ENCODE measurements around the gene SPSB2.
"Not testable (repeated sequence)": the region's sequence is repeated elsewhere in the genome, so short reads cannot be mapped to it uniquely, and the experiment has no call there.

The SPSB2 gene, protein sequence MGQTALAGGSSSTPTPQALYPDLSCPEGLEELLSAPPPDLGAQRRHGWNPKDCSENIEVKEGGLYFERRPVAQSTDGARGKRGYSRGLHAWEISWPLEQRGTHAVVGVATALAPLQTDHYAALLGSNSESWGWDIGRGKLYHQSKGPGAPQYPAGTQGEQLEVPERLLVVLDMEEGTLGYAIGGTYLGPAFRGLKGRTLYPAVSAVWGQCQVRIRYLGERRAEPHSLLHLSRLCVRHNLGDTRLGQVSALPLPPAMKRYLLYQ

GRCh38 chr12:6873094-6874014, at the start of gene SPSB2:
Gene SPSB2 (minus strand): TSS chr12:6873303. CDS start chr12:6872901, 402 bp downstream.
- DNase-seq = peak; percentile 90 to 99

DNA sequence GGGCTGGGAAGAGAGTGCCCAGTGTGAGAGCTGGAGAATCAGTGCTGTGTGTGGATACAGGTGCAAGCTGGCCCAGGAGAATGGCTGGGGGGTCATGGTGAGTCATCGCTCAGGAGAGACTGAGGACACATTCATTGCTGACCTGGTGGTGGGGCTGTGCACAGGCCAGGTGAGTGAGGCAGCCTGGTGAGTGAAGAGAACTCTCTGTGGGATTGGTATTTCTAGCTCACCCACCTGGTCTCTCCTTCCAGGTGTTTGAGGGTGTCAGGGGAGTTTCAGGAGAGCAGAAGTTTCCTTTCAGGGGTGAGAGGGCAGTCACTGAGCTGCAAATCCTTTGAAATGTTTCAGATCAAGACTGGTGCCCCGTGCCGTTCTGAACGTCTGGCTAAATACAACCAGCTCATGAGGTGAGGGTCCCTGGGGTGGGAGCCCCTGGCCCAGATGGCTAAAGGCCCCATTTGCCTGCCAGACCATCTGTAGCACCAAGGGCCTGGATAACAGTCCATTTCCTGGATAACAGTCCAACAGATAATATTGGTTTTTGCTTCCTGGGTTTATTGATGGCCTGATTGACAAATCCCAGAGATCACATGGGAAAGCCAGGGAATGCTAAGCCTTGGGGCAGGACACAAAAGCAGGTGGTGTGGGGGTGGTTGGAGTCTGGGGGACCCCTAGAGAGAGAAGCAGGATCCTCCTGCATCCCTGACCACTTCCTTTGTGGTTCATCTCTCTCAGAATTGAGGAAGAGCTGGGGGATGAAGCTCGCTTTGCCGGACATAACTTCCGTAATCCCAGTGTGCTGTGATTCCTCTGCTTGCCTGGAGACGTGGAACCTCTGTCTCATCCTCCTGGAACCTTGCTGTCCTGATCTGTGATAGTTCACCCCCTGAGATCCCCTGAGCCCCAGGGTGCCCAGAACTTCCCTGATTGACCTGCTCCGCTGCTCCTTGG, 49.2 kb upstream of the SPSB2 start:
- no peak for DNase-seq

GRCh38 chr12:6921539-6921938, 48.4 kb upstream of the SPSB2 start:
- no peak for DNase-seq

GRCh38 chr12:6919588-6919987, 46.5 kb upstream of the SPSB2 start:
- DNase-seq = no peak

- DNase-seq = no peak
These were observed 44.6 kb upstream of the SPSB2 start for GRCh38 chr12:6917491-6918231.

DNA sequence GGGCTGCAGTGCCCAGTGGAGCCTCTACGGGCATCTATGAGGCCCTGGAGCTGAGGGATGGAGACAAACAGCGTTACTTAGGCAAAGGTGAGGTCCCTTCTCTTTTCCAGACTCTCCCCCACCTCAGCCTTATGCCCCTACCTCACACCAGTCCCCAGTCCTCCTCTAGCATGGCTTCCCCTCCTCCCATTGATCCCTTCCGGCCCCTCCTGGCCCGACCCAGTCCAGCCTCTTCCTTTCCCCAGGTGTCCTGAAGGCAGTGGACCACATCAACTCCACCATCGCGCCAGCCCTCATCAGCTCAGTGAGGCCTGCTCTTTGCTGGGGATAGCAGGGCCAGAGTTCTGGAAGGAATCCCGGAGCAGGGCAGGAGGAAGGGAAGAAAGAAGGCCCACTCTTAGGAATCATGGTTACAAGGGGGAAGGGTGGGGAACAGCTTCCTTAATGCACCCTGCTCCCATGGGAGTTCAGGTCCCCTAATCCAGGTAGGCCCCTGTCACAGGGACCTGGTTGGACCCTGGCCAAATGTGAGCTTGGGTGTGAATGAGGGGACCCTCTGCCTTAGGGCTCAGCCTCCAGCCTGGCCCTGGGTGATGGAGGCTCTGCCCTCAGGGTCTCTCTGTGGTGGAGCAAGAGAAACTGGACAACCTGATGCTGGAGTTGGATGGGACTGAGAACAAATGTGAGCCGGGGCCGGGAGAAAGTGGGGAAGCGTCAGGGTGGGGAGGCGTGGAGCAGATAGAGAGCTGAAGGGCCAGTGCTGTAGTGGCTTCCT, 43.5 kb upstream of the SPSB2 start:
- no peak for DNase-seq

GRCh38 chr12:6915789-6916285, 42.7 kb upstream of the SPSB2 start:
- no peak for DNase-seq

GRCh38 chr12:6914947-6915788, 42.1 kb upstream of the SPSB2 start:
- peak; percentile 36 to 66 for DNase-seq

GRCh38 chr12:6914246-6914946, 41.3 kb upstream of the SPSB2 start, which contains the start of gene ENO2:
Gene ENO2 (plus strand): TSS chr12:6914580. CDS start chr12:6915833, 1,253 bp downstream.
- DNase-seq = peak in 1 of 2 experiments; percentile 83

- DNase-seq = no peak
These were observed 39.2 kb upstream of the SPSB2 start for GRCh38 chr12:6912164-6912935.

- DNase-seq = no peak
These were observed 36.5 kb upstream of the SPSB2 start for GRCh38 chr12:6909421-6910145.

GRCh38 chr12:6908141-6908540, 35.0 kb upstream of the SPSB2 start:
- not testable (repeated sequence) for DNase-seq

GRCh38 chr12:6905414-6906040, 32.4 kb upstream of the SPSB2 start:
- no peak for DNase-seq

DNA sequence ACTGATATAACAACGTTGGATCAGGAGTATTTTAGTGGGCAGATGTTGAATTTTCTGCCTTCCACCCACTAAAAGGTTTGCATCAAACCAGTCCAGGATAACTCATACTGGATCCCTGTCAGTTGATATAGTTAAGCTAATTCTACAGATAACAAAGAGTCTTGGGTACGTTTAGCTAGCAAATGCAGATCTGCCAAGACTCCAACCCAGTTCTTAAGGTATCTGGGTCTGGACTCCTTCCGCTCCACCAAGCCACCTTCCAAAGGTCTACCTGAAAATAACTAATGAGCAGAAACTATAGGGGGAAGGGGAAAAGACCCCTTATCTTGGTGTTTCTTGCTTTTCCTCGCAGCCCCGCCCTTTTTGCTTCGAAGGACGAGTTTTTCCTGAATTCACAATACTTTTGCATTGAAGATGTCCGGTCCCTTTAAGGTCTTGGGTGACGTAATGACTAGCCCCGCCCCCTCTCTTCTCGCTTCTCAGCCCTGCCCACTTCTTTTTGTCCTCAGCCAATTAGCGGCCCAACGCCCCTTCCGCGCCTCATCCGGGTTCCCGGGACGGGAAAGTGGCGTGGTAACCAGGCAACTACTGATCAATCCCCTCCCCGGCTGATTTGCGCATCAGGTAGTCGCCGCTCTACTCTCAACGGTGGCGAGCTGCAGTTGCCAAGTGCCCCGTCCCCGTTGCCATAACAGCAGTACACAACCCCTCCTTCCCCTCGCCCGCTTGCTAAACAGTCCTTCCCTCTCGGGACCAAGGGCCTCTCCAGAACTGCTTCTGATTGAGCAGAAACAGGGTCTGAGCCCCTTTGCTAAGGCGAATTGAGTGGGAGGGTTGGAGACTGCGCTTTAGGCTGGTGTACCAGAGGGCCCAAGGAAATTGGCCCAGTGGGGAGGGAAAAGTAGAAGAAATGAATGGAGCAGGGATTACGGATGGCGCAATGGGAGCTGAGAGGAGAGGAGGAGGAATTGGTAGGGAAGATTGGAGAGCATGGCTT, 31.5 kb upstream of the SPSB2 start, which contains the start of gene LRRC23:
Gene LRRC23 (plus strand): TSS at position 543 of the 997 bp plus-strand sequence. CDS start 812 bp downstream, outside the sequence.
- DNase-seq = peak; percentile 95 to 98

GRCh38 chr12:6903722-6904121, 30.6 kb upstream of the SPSB2 start:
- DNase-seq = peak in 1 of 2 experiments; percentile 22

DNA sequence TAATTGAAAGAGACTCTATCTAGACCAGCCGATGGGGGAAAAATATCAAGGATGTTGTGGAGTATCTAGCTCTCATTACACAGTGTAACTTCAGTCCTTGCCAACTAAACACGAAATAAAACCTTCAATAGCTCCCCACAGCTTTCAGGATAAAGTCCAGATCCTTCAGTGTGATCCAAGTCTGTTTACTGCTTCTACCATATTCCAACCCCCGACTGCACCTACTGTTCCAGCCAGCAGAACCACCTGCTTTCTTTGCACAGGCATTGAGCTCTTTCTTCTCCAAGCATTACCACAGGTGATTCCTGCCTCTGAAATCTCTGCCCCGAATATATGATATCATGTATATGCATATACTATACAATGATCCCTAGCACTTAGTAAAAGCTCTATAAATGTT, 29.3 kb upstream of the SPSB2 start:
- DNase-seq = no peak

Data from NCI-H526 (cell line).